ENCODE measurements around the gene TTC28.

DNA sequence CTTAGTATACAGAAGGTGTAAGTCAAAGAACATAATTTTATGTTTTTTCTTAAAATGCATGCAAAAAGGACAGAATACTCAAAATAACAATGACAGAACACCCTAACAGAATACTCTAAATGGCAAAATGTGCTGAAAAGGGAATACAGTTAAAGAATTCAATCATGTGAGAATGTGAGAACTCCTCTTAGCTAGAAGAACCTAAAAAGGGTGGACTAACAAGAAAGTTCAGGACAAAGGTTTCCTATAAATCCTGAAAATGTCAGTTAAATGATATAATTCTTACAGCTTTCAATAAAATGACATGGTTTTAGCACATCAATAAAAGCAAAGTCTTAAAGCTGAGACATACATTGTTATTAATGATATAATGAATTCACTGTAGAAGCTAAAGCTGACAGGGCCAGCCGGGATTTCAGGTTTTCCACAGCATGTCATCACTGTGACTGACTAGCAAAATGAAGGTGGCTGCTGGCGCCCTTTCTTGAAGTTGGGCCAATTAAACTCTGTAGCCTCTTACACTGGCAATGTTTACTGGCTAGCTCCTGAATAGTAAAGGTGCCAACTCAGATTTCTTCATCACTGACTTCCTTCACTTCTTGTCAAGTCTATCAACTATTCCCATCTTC is 244.4 kb downstream of the TTC28 start:
- TF ChIP-seq, protein P1, sequence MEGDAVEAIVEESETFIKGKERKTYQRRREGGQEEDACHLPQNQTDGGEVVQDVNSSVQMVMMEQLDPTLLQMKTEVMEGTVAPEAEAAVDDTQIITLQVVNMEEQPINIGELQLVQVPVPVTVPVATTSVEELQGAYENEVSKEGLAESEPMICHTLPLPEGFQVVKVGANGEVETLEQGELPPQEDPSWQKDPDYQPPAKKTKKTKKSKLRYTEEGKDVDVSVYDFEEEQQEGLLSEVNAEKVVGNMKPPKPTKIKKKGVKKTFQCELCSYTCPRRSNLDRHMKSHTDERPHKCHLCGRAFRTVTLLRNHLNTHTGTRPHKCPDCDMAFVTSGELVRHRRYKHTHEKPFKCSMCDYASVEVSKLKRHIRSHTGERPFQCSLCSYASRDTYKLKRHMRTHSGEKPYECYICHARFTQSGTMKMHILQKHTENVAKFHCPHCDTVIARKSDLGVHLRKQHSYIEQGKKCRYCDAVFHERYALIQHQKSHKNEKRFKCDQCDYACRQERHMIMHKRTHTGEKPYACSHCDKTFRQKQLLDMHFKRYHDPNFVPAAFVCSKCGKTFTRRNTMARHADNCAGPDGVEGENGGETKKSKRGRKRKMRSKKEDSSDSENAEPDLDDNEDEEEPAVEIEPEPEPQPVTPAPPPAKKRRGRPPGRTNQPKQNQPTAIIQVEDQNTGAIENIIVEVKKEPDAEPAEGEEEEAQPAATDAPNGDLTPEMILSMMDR (IDR thresholded peaks at IDR 0.05; ENCODE audit: insufficient read depth, low read depth, low read length): no peak
- TF ChIP-seq EZH2 (IDR thresholded peaks at IDR 0.05; ENCODE audit: insufficient read depth, low read length): no peak
